MM.1S (cell line): ENCODE measurements around the gene TPM2.

Source experiments
- DNase-seq: peaks from one replicate; pipeline ENCODE4 v3.0.0-alpha.2; 2015
- H2AFZ ChIP-seq: fragments of 300-600 bp; sonication (generic); 2 replicates; pipeline ENCODE4 v1.6.0; 2016; ENCODE audit warnings: antibody characterized with exemption, low read length
- H3F3A ChIP-seq: fragments of 300-600 bp; sonication (generic); 2 replicates; pipeline ENCODE4 v1.6.1; 2016; ENCODE audit warnings: mild to moderate bottlenecking, antibody characterized with exemption, low read length, moderate library complexity, mixed read lengths; ENCODE audit not compliant: insufficient read depth
- H3K27ac ChIP-seq: fragments of 300-600 bp; sonication (generic); 2 replicates; pipeline ENCODE4 v1.5.1; 2016; ENCODE audit warnings: mild to moderate bottlenecking, low read length
- H3K27me3 ChIP-seq: fragments of 300-600 bp; sonication (generic); replicated peaks from 2 replicates; pipeline ENCODE4 v1.6.0; 2016; ENCODE audit warnings: low read length; ENCODE audit not compliant: insufficient read depth
- H3K36me3 ChIP-seq: fragments of 300-600 bp; sonication (generic); replicated peaks from 2 replicates; pipeline ENCODE4 v1.6.1; 2016; ENCODE audit warnings: mild to moderate bottlenecking, low read length, mixed read lengths; ENCODE audit not compliant: insufficient read depth
- H3K4me1 ChIP-seq: fragments of 300-600 bp; sonication (generic); 2 replicates; pipeline ENCODE4 v1.6.1; 2016; ENCODE audit warnings: low read length, mixed read lengths
- H3K4me2 ChIP-seq: fragments of 300-600 bp; sonication (generic); 2 replicates; pipeline ENCODE4 v1.6.0; 2016; ENCODE audit warnings: low read depth, low read length
- H3K4me3 ChIP-seq: fragments of 300-600 bp; sonication (generic); 2 replicates; pipeline ENCODE4 v1.5.1; 2016; ENCODE audit warnings: low read length, mixed read lengths
- H3K79me2 ChIP-seq: fragments of 300-600 bp; sonication (generic); 2 replicates; pipeline ENCODE4 v1.6.1; 2016; ENCODE audit warnings: mixed run types, low read length, mixed read lengths
- H3K9ac ChIP-seq: fragments of 300-600 bp; sonication (generic); 2 replicates; pipeline ENCODE4 v1.6.1; 2016; ENCODE audit warnings: low read length, mixed read lengths
- H3K9me2 ChIP-seq: fragments of 300-600 bp; sonication (generic); replicated peaks from 2 replicates; pipeline ENCODE4 v1.6.1; 2016; ENCODE audit warnings: mild to moderate bottlenecking, low read length, mixed read lengths; ENCODE audit not compliant: insufficient read depth
- H3K9me3 ChIP-seq: fragments of 300-600 bp; sonication (generic); replicated peaks from 2 replicates; pipeline ENCODE4 v1.6.1; 2016; ENCODE audit warnings: mild to moderate bottlenecking, low read length, mixed read lengths; ENCODE audit not compliant: insufficient read depth
- H4K20me1 ChIP-seq: fragments of 300-600 bp; sonication (generic); 2 replicates; pipeline ENCODE4 v1.6.1; 2016; ENCODE audit warnings: mild to moderate bottlenecking, low read length, moderate library complexity, mixed read lengths; ENCODE audit not compliant: insufficient read depth
- CTCF ChIP-seq: fragments of 300-600 bp; sonication (generic); IDR thresholded peaks from 2 replicates; pipeline ENCODE4 v1.5.1; 2016; ENCODE audit warnings: antibody characterized with exemption, low read length, mixed read lengths
- EZH2 ChIP-seq: fragments of 300-600 bp; sonication (generic); optimal IDR thresholded peaks from 2 replicates; pipeline ENCODE3; 2017; ENCODE audit warnings: low read depth, mild to moderate bottlenecking, antibody characterized with exemption, low read length, mixed read lengths
- EZH2phosphoT487 ChIP-seq: fragments of 300-600 bp; sonication (generic); IDR thresholded peaks from 2 replicates; pipeline ENCODE4 v1.6.1; 2018; ENCODE audit warnings: antibody characterized with exemption, low read length

The TPM2 gene

DNA sequence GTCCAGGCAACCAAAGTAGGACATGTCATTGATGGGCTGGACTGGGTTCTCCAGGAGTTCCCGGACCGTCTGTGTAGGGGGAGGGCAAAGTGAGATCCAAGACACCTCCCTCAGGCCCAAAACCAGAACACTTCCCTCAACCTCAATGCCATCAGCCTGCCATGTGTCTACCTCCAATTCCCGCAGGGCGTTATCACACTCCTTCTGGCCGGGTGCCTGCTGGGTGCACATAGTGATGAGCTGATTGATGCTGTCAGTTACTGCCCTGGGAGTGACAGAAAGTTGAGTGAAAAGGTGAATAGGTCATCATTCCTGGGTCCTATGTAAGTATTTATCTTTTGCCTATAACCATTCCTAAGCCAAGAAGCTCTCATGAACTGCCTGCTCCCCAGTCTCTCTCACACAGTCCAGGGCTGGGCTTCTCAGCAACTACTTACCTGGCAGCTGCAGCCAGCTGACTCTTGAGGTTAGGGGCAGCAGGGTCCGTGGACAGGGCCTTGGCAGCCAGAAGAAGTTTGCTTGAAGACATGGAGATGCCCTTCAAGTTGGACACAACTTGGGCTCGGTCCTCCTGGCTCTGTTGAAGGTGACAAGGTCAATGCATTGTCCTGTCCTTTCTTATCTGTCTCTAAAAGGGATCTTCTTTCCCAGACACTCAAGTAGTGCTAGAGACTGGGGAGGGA, 21.2 kb upstream of the TPM2 start:
- no peak overlapping the region for H3K27ac ChIP-seq
- peaks cover 4% of the 10 kb centered on the region for H3K36me3 ChIP-seq
- H3K27me3 ChIP-seq: no peaks in the 10 kb centered on the region
- no peak overlapping the region for H3K4me2 ChIP-seq
- H3K9me2 ChIP-seq: no peaks in the 10 kb centered on the region
- TF ChIP-seq EZH2: no peak
- no peak for TF ChIP-seq CTCF
- no peak for TF ChIP-seq EZH2phosphoT487
- H2AFZ ChIP-seq: no peak overlapping the region
- H3K9me3 ChIP-seq: no peaks in the 10 kb centered on the region
- H3K4me1 ChIP-seq: no peaks in the 10 kb centered on the region
- no peaks in the 10 kb centered on the region for H3F3A ChIP-seq
- H3K79me2 ChIP-seq: no peaks in the 10 kb centered on the region
- H4K20me1 ChIP-seq: no peaks in the 10 kb centered on the region
- no peak for DNase-seq
- no peak overlapping the region for H3K4me3 ChIP-seq
- H3K9ac ChIP-seq: no peak overlapping the region

DNA sequence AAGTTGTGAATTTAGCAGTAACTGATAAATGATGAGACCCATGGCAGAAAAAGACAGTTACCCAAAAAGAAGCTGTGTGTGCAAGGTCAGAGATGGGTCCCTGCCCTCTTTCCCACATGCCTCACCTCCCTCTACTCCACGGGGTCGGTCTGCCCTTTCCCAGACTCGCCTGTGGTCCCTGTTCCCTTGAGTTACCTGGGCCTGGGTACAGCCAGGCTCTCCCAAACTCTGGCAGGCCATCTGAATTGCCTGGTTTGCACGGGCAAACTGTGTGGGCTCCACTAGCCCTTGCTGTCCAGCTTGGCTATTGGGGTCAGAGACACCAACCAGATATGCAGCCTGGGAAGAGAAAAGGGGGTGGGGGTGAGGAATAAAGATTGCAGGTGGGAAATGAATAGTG, 18.4 kb upstream of the TPM2 start:
- H3K79me2 ChIP-seq: no peaks in the 10 kb centered on the region
- H3K9ac ChIP-seq: no peak overlapping the region
- no peaks in the 10 kb centered on the region for H3K27me3 ChIP-seq
- no peaks in the 10 kb centered on the region for H3K4me1 ChIP-seq
- no peak overlapping the region for H3K27ac ChIP-seq
- DNase-seq: no peak
- H3F3A ChIP-seq: no peaks in the 10 kb centered on the region
- H2AFZ ChIP-seq: no peak overlapping the region
- no peaks in the 10 kb centered on the region for H3K9me2 ChIP-seq
- peaks cover 2% of the 10 kb centered on the region for H3K36me3 ChIP-seq
- H3K4me3 ChIP-seq: no peak overlapping the region
- H3K4me2 ChIP-seq: no peak overlapping the region
- no peaks in the 10 kb centered on the region for H4K20me1 ChIP-seq
- no peaks in the 10 kb centered on the region for H3K9me3 ChIP-seq
- TF ChIP-seq EZH2 (no peak), EZH2phosphoT487 (no peak), CTCF (no peak)

GRCh38 chr9:35706951-35707350, 17.2 kb upstream of the TPM2 start:
- H3K9me2 ChIP-seq: no peaks in the 10 kb centered on the region
- no peak overlapping the region for H2AFZ ChIP-seq
- no peak for DNase-seq
- no peaks in the 10 kb centered on the region for H3K79me2 ChIP-seq
- H3F3A ChIP-seq: no peaks in the 10 kb centered on the region
- TF ChIP-seq EZH2 (no peak), EZH2phosphoT487 (no peak), CTCF (no peak)
- H3K4me2 ChIP-seq: no peak overlapping the region
- no peaks in the 10 kb centered on the region for H3K9me3 ChIP-seq
- H3K27ac ChIP-seq: no peak overlapping the region
- no peaks in the 10 kb centered on the region for H3K27me3 ChIP-seq
- no peaks in the 10 kb centered on the region for H3K4me1 ChIP-seq
- H3K4me3 ChIP-seq: no peak overlapping the region
- H3K9ac ChIP-seq: no peak overlapping the region
- H4K20me1 ChIP-seq: no peaks in the 10 kb centered on the region
- peaks cover 2% of the 10 kb centered on the region for H3K36me3 ChIP-seq
